OCI-LY7 (cell line): ENCODE measurements around the gene LPAR3. TPM values are rescaled to one million over a fixed set of nuclear protein-coding genes. Genes with fewer than 3 reads are reported as not detected.

Experiments used
- BruUV-seq: library from RNA; stranded (reverse); fragments of 400-500 nt; replicated peaks from 2 replicates; lab custom pipeline; 2021; lab: Mats Ljungman, UMichigan
- CTCF ChIA-PET: fragments of 300-600 bp; sonication (Branson Sonifier 250); formaldehyde crosslinking; loops from one replicate; lab custom pipeline; 2022; ENCODE audit warnings: antibody characterized with exemption; ENCODE audit not compliant: unreplicated experiment; lab: Charles Lee
- POLR2A ChIA-PET: fragments of 300-600 bp; sonication (Branson Sonifier 250); formaldehyde crosslinking; loops from one replicate; lab custom pipeline; 2022; ENCODE audit warnings: antibody characterized with exemption; lab: Charles Lee
- DNase-seq: peaks from one replicate; pipeline ENCODE4 v3.0.0-alpha.2; 2015; ENCODE audit warnings: low spot score
- H2AFZ ChIP-seq: fragments of 200-600 bp; sonication (generic), shearing (Covaris generic); 2 replicates; pipeline ENCODE4 v1.6.1; 2014; ENCODE audit warnings: mild to moderate bottlenecking, antibody characterized with exemption, low read length, moderate library complexity
- H3K27ac ChIP-seq: fragments of 200-600 bp; sonication (generic); 2 replicates; pipeline ENCODE4 v1.5.1; 2014; ENCODE audit warnings: mixed run types, low read depth, mild to moderate bottlenecking, moderate library complexity, low read length, inconsistent platforms; ENCODE audit not compliant: poor library complexity, severe bottlenecking
- H3K36me3 ChIP-seq: fragments of 200-600 bp; sonication (generic); 2 replicates; pipeline ENCODE4 v1.6.1; 2014; ENCODE audit warnings: mild to moderate bottlenecking, antibody characterized with exemption, low read length, moderate library complexity, mixed read lengths; ENCODE audit not compliant: insufficient read depth
- H3K4me1 ChIP-seq: fragments of 200-600 bp; sonication (generic); 2 replicates; pipeline ENCODE4 v1.5.1; 2014; ENCODE audit warnings: mild to moderate bottlenecking, low read length; ENCODE audit not compliant: insufficient read depth, poor library complexity, severe bottlenecking
- H3K4me2 ChIP-seq: fragments of 200-600 bp; sonication (generic); 2 replicates; pipeline ENCODE4 v1.6.1; 2014; ENCODE audit warnings: mild to moderate bottlenecking, low read length
- H3K4me3 ChIP-seq: fragments of 200-600 bp; sonication (generic); 2 replicates; pipeline ENCODE4 v1.5.1; 2014; ENCODE audit warnings: mild to moderate bottlenecking, low read depth, low read length; ENCODE audit not compliant: poor library complexity, severe bottlenecking
- H3K79me2 ChIP-seq: fragments of 200-600 bp; sonication (generic); 2 replicates; pipeline ENCODE4 v1.6.1; 2016; ENCODE audit warnings: low read depth, mild to moderate bottlenecking, low read length, moderate library complexity, mixed read lengths; ENCODE audit not compliant: insufficient read depth
- H3K9me2 ChIP-seq: fragments of 200-600 bp; sonication (generic); 2 replicates; pipeline ENCODE4 v1.6.1; 2016; ENCODE audit warnings: mild to moderate bottlenecking, low read length, mixed read lengths; ENCODE audit not compliant: insufficient read depth
- H3K9me3 ChIP-seq: fragments of 200-600 bp; sonication (generic); 2 replicates; pipeline ENCODE4 v1.6.1; 2014; ENCODE audit warnings: mild to moderate bottlenecking, mixed run types, low read length, mixed read lengths
- H4K20me1 ChIP-seq: fragments of 200-600 bp; sonication (generic); 2 replicates; pipeline ENCODE4 v1.6.1; 2014; ENCODE audit warnings: mild to moderate bottlenecking, antibody characterized with exemption, low read length, moderate library complexity, mixed read lengths; ENCODE audit not compliant: insufficient read depth
- CTCF ChIP-seq: fragments of 200-600 bp; sonication (generic); conservative IDR thresholded peaks from 2 replicates; pipeline ENCODE4 v1.5.1; 2014; ENCODE audit warnings: mild to moderate bottlenecking, antibody characterized with exemption, low read length, moderate library complexity, mixed read lengths
- EZH2phosphoT487 ChIP-seq: fragments of 200-600 bp; sonication (generic); IDR thresholded peaks from 2 replicates; pipeline ENCODE4 v1.6.1; 2018; ENCODE audit warnings: low read depth, borderline replicate concordance, mild to moderate bottlenecking, mixed run types, antibody characterized with exemption, low read length, moderate library complexity, mixed read lengths
- intact Hi-C: fragments of 100-400 bp; cut with micrococcal nuclease; formaldehyde crosslinking; loops from one replicate; pipeline ENCODE4 v1.10.0; 2022; ENCODE audit not compliant: unreplicated experiment
- total RNA-seq, 2 experiments: library from RNA; depleted of rRNA in 1 of 2; stranded (reverse); fragments of >200 nt in 1 of 2; shearing (Covaris generic) in 1 of 2; gene quantifications; 2 replicates each; pipeline ENCODE4 v1.2.3, GENCODE V29; 2014 to 2022

Gene LPAR3
- total RNA-seq, 2 experiments from 2014 or later, result not detected

DNA sequence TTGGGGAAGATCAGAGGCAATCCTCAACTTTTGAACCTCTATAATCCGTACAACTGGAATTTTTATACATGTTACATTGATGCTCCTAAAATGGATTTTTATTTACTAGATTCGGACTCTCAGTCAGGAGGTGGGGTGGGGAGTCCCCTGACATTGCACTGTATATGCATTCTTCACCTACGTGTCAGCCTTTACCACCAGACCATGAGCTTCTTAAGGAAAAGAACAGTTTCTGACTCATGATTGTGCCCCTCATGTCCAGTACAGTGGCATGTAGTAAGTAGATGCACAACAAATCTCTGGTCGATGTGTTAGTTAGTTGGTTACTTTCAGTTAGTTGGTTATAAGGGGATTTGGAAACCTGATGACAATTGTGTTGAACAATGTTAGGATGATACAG is 15.4 kb downstream of the LPAR3 start:
- Histone ChIP-seq H2AFZ (no peak overlapping the region), H3K4me1 (no peaks in the 10 kb centered on the region), H3K4me2 (no peak overlapping the region), H3K9me3 (0 out of 2 replicates have a peak, but pooled peaks cover 4% of the 10 kb centered on the region), H4K20me1 (no peaks in the 10 kb centered on the region), H3K79me2 (no peaks in the 10 kb centered on the region), H3K36me3 (no peaks in the 10 kb centered on the region), H3K9me2 (no peaks in the 10 kb centered on the region), H3K4me3 (no peak overlapping the region), H3K27ac (no peak overlapping the region)
- BruUV-seq, result no TSS peak
- ChIA-PET POLR2A (no interaction called here), CTCF (no interaction called here)
- TF ChIP-seq EZH2phosphoT487 (no peak), CTCF (no peak)
- DNase-seq, result no peak
- intact Hi-C loops, result no loop called here

- no peaks in the 10 kb centered on the region for H3K79me2 ChIP-seq
- H3K4me3 ChIP-seq, result no peak overlapping the region
- no peak overlapping the region for H3K27ac ChIP-seq
- no peaks in the 10 kb centered on the region for H3K36me3 ChIP-seq
- POLR2A ChIA-PET, result no interaction called here
- no peaks in the 10 kb centered on the region for H3K4me1 ChIP-seq
- intact Hi-C loops, result no loop called here
- H3K9me3 ChIP-seq, result no peaks in the 10 kb centered on the region
- H3K9me2 ChIP-seq, result no peaks in the 10 kb centered on the region
- no peak overlapping the region for H3K4me2 ChIP-seq
- H4K20me1 ChIP-seq, result no peaks in the 10 kb centered on the region
- CTCF ChIA-PET, result no interaction called here
- TF ChIP-seq CTCF (no peak), EZH2phosphoT487 (no peak)
- no peak overlapping the region for H2AFZ ChIP-seq
- DNase-seq, result no peak
- no TSS peak for BruUV-seq
Observed at GRCh38 chr1:84876353-84876752, 16.7 kb downstream of the LPAR3 start.

- Histone ChIP-seq H3K79me2 (no peaks in the 10 kb centered on the region), H3K4me3 (no peak overlapping the region), H3K36me3 (no peaks in the 10 kb centered on the region), H3K9me2 (no peaks in the 10 kb centered on the region), H4K20me1 (no peaks in the 10 kb centered on the region), H3K4me1 (no peaks in the 10 kb centered on the region), H2AFZ (no peak overlapping the region), H3K9me3 (no peaks in the 10 kb centered on the region), H3K4me2 (no peak overlapping the region), H3K27ac (no peak overlapping the region)
- intact Hi-C loops, result no loop called here
- BruUV-seq, result no TSS peak
- DNase-seq, result no peak
- TF ChIP-seq EZH2phosphoT487 (no peak), CTCF (no peak)
- ChIA-PET POLR2A (interaction anchor here (0.6 kb wide), 1 partner anchor 12 kb away, joined by 3 read pairs; no protein-coding TSS in a partner anchor), CTCF (no interaction called here)
Observed at GRCh38 chr1:84873366-84873765, 19.6 kb downstream of the LPAR3 start.
